ACHN (cell line): ENCODE results near the gene NKAIN1.
"Not testable (repeated sequence)": the region's sequence is repeated elsewhere in the genome, so short reads cannot be mapped to it uniquely, and the experiment has no call there.

Source experiments
- DNase-seq: peaks from one replicate; pipeline ENCODE4 v3.0.0-alpha.2; 2015
- in situ Hi-C: cut with HindIII; loops from 2 replicates; pipeline ENCODE4 v1.10.0; 2017; ENCODE audit warnings: low sequenced_read_pairs, low pct_ligation_motif_present, low pct_unique_long_range_greater_than_20kb

NKAIN1 gene

DNA sequence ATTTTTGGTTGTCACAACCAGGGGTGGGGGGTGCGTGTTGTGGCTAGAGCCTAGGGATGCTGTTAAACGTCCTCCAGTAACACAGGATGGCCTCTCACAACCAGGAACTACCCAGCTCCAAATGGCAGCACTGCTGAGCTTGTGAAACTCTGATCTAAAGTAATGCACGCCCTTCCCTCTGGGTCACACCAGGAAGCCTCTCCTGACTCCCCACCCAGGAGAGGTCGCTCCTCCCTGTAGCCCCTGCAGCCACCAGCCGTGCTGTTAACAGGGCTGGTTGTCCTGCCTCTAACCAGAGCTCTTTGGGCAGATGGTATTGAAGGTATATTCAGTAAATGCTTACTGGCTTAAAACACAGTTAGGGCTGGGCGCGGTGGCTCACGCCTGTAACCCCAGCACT is 73.2 kb downstream of the NKAIN1 start:
- in situ Hi-C loops = no loop called here
- DNase-seq = no peak

DNA sequence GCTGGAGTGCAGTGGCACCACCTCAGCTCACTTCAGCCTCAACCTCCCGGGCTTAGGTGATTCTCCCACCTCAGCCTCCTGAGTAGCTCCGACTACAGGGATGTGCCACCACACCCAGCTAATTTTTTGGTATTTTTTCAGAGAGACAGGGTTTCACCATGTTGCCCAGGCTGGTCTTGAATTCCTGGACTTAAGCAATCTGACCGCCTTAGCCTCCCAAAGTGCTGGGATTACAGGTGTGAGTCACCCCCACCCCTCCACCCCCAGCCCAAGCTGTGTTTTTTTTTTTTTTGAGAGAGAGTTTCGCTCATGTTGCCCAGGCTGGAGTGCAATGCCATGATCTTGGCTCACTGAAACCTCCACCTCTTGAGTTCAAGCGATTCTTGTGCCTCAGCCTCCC is 75.4 kb downstream of the NKAIN1 start:
- DNase-seq = no peak
- in situ Hi-C loops = no loop called here

DNA sequence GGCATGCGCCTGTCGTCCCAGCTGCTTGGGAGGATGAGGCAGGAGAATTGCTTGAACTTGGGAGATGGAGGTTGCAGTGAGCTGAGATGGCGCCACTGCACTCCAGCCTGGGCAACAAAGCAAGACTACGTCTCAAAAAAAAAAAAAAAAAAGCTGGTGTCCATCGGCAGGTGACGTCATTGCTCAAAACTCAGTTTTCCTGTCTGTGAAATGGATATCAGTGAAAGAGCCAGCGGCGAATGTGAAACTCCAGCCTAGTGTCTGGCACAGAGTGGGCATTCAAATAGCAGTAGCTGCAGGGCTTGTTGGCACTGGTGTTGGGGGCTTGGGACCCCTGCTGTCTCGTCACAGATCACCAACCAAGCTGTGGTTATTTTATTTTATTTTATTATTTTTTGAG is 75.8 kb downstream of the NKAIN1 start:
- DNase-seq = no peak
- in situ Hi-C loops = no loop called here

DNA sequence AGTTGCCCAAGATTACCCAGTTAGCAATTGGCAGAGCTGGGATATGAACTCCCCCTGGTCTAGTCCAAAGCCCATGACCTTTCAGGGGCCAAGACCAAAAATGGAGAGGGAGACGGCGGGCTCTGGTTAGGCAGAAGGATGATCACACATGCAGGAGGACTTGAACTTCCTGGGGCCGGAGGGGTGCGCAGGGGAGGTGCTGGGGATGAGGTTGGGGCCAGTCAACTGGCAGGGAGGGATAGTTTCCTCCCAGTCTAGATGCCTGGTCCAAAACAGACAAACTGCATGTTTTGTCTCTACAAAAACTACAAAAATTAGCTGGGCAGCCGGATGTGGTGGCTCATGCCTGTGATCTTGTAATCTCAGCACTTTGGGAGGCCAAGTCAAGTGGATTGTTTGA is 78.1 kb downstream of the NKAIN1 start:
- in situ Hi-C loops = no loop called here
- no peak for DNase-seq

DNA sequence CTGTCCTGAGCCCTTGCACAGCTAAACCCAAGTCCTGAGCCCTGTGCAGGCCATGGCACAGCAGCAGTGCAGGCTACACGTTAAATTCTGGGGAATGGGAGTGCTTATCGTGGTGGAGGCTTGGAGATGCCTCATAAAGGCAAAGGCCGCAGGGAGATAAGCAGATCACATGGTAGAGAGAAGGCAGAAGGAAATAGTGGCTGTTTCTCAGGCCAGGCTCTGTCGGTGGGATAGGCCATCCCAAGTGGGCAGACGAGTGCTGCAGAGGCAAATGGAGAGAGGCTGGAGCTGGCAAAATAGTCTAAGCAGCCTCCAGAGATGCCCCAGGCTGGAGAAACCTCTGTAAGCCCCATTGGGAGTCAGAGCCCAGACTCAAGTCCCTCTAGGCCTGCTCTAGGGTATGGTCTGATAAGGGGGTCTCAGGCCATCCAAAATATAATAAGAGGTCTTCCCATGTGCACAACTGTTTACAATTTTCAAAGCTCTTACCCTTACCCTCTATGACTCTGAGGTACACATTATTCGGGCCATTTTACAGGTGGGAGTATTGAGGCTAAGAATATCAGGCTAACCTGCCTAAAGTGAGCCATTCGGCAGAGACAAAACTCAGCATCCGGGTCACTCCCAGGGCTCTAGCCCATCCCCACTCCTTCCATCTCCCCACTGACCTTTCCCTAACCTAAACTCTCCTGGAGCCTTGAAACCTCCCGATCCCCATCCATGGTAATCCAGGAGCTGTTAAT is 79.6 kb downstream of the NKAIN1 start:
- no peak for DNase-seq
- in situ Hi-C loops = no loop called here

DNA sequence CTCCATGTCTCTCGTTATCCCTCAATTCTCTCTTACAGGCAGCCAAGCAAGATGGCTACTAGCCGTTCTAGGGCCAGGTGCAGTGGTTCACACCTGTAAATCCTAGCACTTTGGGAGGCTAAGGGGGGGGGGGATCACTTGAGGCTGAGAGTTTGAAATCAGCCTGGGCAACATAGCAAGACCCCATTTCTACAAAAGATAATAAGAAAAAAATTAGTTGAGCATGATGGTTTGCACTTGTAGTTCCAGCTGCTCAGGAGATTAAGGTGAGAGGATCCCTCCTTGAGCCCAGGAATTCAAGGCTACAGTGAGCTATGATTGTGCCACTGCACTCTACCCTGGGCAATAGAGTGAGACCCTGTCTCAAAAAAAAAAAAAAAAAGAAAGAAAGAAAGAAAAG is 80.4 kb downstream of the NKAIN1 start:
- DNase-seq = no peak
- in situ Hi-C loops = no loop called here

DNA sequence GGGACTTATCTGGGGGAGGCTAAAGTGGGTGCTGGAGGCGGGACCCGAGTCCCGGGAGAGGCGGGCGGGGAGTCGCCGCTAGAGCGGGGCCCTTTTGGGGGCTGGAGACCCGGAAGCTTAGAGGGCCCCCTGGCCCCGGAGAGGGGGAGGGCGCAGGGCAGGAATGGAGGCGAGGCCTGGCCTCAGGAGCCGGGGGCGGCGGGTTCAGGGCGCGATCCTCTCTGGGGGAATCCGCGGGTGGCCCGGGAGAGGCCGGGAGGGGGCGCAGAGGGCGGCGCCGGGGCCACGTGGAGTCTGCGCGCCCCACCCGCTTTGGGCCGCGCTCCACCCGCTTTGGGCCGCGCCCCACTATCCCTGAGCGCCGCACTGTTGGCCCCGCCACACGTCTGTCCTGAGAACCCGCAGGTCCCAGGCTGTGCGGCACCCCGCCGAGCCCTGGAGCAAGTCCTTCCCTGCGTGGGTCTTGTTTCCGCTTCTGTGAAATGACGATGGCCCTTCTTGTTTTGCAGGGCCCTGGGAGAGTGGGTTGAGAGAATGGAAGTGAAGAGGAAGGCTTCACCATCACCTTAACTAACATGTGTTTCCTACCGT is 84.4 kb downstream of the NKAIN1 start:
- in situ Hi-C loops = no loop called here
- peak; percentile 74 for DNase-seq

DNA sequence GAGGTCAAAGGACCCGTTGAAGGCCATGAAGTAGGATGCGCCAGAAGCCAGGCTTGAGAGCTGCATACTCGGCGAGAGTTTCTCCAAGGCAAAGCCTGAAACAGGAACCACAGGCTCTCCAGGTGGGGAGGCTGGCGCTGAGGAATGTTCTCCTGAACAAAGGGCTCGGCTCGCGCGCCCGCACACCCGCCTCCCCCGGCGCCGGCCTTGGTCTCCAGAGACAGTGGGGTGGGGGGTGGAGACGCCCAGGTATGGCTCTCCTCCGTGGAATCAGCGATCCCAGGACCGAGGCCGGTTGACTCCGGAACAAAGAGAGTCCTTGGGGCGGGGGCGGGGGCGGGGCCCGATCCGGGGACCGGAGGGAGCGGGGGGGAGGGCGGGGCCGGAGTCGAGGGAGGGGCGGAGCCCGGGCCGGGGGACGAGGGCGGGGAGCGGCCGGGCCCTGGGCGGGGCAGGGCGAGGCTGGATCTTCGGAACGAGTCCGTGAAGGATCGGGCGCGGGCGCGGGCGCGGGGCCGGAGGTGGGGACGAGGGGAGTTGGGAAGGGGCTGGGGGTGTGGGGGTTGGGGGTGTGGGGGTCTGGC is 85.0 kb downstream of the NKAIN1 start:
- in situ Hi-C loops = no loop called here
- DNase-seq = peak; percentile 75

DNA sequence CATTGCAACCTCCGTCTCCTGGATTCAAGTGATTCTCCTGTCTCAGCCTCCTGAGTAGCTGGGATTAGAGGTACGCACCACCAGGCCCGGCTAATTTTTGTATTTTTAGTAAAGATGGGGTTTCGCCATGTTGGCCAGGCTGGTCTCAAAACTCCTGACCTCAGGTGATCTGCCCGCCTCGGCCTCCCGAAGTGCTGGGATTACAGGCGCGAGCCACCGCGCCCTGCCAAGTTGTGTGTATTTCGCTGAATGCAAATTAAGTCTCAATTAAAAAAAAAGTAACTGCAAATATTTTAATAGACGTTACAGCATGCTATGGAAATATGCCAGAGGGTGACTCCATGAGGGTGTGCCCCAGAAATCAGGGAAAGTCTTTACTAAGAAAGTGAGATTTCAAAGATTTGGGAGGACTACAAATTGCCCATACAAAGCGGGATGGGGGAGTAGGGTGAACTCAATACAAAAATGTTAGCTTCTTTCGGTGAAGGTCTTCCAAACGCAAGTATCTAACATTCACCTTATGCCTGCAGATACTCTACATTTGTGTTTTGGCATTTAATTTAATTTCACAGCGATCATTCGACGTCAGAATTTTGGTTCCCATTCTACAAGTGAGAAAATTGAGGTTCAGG is 85.6 kb downstream of the NKAIN1 start:
- in situ Hi-C loops = no loop called here
- no peak for DNase-seq

DNA sequence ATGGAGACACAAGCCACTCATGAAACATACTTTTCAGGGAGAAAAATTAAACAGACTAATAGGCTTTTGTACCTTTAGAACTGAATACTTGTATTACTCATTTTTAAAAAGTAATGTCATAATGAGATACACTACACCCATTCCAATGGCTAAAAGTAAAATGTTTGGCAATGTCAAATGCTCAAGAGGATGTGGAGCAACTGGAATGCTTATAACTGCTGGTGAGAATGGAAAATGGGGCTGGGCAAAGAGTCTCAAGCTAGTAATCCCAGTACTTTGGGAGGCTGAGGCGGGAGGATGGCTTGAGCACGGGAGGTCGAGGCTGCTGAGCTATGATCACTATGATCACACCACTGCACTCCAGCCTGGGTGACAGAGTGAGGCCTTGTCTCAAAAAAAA is 86.3 kb downstream of the NKAIN1 start:
- in situ Hi-C loops = no loop called here
- DNase-seq = no peak

DNA sequence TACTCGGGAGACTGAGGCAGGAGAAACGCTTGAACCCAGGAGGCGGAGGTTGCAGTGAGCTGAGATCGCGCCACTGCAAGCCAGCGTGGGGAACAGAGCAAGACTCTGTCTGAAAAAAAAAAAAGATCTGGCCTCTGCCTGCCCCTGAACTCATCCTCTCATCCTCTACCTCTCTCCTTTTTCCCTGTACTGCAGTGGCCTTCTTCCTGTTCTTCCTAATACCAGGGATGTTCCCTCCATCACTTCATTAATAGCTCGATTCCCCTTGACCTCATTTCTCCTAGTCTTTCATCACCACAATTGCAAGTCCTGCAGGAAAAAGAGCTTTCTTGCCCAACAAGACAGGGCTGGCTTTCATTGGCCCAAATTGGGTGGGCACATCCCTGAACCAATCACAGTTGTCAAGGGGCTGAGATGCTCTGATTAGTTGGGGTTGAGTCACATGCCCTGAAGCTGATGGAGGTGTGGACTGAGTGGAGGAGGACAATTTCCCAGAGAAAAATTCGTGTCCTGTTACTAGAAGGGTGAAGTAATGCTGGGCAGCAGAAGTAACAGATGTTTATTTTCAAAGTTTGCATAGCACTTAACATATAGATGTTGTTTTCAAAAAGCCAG is 87.4 kb downstream of the NKAIN1 start:
- in situ Hi-C loops = no loop called here
- DNase-seq = no peak

DNA sequence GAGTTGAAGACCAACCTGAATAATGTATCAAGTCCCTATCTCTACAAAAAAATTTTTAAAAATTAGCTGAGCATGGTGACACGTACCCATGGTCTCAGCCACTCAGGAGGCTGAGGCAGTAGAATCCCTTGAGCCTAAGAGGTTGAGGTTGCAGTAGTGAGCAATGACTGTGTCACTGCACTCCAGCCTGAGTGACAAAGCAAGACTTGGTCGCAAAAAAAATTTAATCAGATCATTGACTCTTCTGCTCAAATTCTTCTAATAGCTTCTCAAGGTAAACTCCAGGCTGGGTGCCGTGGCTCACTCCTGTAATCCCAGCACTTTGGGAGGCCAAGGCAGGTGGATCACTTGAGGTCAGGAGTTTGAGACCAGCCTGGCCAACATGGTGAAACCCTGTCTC is 88.3 kb downstream of the NKAIN1 start:
- DNase-seq = no peak
- in situ Hi-C loops = no loop called here

DNA sequence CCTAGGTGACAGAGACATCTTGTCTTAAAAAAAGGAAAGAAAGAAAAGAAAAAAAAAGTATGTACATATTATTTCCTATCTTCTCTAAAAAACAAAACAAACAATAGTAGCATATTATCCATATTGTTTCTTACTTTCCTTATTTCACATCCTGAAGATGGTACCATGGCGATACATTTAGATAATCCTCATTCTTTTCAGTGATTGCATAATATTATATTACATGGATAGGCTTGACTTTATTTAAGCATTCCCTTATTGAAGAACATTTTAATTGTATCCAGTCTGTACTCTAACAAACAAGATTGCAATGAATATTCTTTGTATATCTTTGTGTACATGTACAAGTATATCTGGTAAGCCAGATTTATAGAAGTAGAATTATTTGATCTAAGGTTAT is 91.3 kb downstream of the NKAIN1 start:
- in situ Hi-C loops = no loop called here
- DNase-seq = no peak

DNA sequence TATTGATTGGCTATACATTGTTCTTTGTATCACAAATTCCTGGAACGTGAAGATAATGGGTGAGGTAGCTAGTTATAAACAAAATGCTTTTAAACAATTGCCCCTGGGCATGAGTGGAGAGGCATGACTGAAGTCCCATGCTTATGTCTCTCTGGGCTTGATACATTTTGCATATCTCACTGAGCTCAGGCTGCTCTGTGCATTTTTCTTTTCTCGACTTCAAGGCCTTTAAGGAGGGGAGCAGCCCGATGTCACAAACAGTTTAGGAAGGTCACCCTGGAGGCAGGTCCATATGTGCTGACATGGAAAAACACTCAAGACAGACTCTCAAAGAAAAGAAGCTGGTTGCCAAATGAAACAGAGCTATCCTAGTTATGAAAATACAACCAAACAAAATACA is 94.0 kb downstream of the NKAIN1 start:
- no peak for DNase-seq
- in situ Hi-C loops = no loop called here

DNA sequence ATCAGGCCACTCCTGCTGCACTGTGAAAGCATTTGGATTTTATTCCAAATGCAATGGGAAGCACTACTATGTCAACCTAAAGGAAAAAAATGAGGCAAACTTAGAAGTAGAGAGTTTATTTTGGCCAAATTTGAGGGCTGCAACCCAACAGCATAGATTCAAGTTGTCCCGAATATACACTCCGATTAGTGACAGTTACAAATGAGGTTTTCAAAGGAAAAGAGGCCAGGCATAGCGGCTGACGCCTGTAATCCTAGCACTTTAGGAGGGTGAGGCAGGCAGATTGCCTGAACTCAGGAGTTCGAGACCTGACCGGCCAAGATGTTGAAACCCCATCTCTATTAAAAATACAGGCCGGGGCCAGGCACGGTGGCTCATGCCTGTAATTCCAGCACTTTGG is 95.2 kb downstream of the NKAIN1 start:
- no peak for DNase-seq
- in situ Hi-C loops = no loop called here

DNA sequence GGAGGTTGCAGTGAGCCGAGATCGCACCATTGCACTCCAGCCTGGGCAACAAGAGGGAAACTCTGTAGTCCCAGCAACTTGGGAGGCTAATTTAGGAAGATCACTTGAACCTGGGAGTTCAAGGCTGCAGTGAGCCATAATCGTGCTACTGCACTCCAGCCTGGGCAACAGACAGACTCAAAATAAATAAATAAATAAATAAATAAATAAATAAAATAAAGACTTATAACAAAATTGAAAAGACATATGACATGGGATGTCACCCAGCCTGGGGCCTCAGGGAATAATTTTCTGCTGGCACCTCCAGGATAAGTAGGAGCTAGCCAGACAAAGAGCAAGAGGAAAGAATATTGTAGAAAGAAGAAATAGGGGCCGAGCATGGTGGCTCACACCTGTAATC is 96.2 kb downstream of the NKAIN1 start:
- in situ Hi-C loops = no loop called here
- no peak for DNase-seq

DNA sequence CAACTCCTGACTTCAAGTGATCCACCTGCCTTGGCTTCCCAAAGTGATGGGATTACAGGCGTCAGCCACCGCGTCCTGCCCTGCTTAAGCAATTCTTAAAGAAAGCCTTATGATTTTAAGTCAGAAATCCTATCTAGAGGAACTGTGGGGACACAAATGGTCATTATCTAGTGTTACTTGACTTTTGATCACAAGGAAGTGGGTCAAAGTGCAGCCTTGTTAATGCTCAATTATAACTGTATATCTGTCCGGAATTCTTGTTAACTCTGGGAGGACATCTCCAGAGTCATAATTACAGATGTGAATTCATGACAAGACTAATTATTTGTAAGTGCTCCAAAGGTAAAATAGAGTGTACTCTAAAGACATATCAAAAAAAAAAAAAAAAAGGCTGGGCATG is 97.3 kb downstream of the NKAIN1 start:
- DNase-seq = no peak
- in situ Hi-C loops = no loop called here

DNA sequence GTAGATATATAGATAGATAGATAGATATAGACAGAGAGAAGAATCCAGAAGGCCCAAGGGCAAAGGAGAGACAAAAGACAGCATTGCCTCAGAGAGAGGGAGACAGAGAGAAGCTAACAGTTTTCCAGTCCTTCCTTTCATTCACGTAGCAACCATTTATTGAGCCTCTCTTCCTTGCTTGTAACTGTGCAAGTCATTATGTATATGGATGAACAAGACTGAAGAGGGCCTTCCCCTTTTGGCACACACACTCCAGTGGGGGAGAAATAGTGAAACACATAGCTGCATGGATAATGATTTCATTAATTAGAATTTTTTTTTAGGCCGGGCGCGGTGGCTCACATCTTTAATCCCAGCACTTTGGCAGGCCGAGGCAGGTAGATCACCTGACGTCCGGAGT is 99.4 kb downstream of the NKAIN1 start:
- in situ Hi-C loops = no loop called here
- no peak for DNase-seq

DNA sequence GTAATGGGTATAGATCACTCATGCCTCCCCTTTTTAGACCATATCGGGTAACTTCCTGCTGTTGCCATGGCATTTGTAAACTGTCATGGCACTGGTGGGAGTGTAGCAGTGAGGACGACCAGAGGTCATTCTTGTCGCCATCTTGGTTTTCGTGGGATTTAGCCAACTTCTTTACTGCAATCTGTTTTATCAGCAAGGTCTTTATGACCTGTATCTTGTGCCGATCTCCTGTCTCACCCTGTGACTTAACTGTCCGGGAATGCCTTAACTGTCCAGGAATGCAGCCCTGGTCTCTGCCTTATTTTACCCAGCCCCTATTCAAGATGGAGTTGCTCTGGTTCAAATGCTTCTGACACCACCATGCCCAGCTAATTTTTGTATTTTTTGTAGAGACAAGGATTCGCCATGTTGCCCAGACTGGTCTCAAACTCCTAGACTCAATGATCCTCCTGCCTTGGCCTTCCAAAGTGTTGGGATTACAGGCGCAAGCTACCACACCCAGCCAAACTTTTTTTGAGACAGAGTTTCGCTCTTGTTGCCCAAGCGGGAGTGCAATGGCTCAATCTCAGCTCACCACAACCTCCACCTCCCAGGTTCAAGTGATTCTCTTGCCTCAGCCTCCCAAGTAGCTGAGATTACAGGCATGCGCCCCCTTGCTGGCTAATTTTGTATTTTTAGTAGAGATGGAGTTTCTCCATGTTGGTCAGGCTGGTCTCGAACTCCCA is 100.7 kb downstream of the NKAIN1 start:
- in situ Hi-C loops, DNase-seq: not testable (repeated sequence)
